ENCODE data around the gene CADM1. TPM values are rescaled to one million over a fixed set of nuclear protein-coding genes. Genes with fewer than 3 reads are reported as not detected.

CADM1 gene
- total and polyA plus RNA-seq, 7 donors: 0.69 to 25.2 (median 15.6) TPM

GRCh38 chr11:115141231-115142114 lies 362.7 kb downstream of the CADM1 start:
- H3K4me3 ChIP-seq: no peak overlapping the region
- H3K9me3 ChIP-seq: no peaks in the 10 kb centered on the region
- DNase-seq: no peak
- H3K27me3 ChIP-seq: peaks cover 0 to 5% (median 0%) of the 10 kb centered on the region in 3 donors
- H3K4me1 ChIP-seq: no peaks in the 10 kb centered on the region
- no peaks in the 10 kb centered on the region for H3K36me3 ChIP-seq
- H3K27ac ChIP-seq: no peak overlapping the region
- intact Hi-C loops (cut with DNase I): no loop called here
- 91 to 92% methylated on average over 13 of the region's 13 CpGs for WGBS, 2 donors
- TF ChIP-seq POLR2A (IDR thresholded peaks at IDR 0.05) (no peak), EP300 (IDR thresholded peaks at IDR 0.05) (no peak), POLR2AphosphoS5 (IDR thresholded peaks at IDR 0.05) (no peak)
- TF ChIP-seq, protein P1, sequence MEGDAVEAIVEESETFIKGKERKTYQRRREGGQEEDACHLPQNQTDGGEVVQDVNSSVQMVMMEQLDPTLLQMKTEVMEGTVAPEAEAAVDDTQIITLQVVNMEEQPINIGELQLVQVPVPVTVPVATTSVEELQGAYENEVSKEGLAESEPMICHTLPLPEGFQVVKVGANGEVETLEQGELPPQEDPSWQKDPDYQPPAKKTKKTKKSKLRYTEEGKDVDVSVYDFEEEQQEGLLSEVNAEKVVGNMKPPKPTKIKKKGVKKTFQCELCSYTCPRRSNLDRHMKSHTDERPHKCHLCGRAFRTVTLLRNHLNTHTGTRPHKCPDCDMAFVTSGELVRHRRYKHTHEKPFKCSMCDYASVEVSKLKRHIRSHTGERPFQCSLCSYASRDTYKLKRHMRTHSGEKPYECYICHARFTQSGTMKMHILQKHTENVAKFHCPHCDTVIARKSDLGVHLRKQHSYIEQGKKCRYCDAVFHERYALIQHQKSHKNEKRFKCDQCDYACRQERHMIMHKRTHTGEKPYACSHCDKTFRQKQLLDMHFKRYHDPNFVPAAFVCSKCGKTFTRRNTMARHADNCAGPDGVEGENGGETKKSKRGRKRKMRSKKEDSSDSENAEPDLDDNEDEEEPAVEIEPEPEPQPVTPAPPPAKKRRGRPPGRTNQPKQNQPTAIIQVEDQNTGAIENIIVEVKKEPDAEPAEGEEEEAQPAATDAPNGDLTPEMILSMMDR (IDR thresholded peaks at IDR 0.05): no peak

- intact Hi-C loops (cut with DNase I): no loop called here
- 52 to 75% methylated on average over 3 of the region's 3 CpGs for WGBS, 2 donors
- H3K4me3 ChIP-seq: no peak overlapping the region
- no peaks in the 10 kb centered on the region for H3K9me3 ChIP-seq
- TF ChIP-seq, protein P1 (IDR thresholded peaks at IDR 0.05): no peak
- no peak for TF ChIP-seq POLR2AphosphoS5 (IDR thresholded peaks at IDR 0.05)
- no peak for TF ChIP-seq POLR2A (IDR thresholded peaks at IDR 0.05)
- no peak for TF ChIP-seq EP300 (IDR thresholded peaks at IDR 0.05)
- H3K4me1 ChIP-seq: no peaks in the 10 kb centered on the region
- H3K27ac ChIP-seq: no peak overlapping the region
- no peaks in the 10 kb centered on the region for H3K27me3 ChIP-seq
- no peaks in the 10 kb centered on the region for H3K36me3 ChIP-seq
- no peak for DNase-seq
Observed at GRCh38 chr11:115135936-115136335, 368.3 kb downstream of the CADM1 start.

GRCh38 chr11:115134926-115135325 lies 369.3 kb downstream of the CADM1 start:
- intact Hi-C loops (cut with DNase I): no loop called here

DNA sequence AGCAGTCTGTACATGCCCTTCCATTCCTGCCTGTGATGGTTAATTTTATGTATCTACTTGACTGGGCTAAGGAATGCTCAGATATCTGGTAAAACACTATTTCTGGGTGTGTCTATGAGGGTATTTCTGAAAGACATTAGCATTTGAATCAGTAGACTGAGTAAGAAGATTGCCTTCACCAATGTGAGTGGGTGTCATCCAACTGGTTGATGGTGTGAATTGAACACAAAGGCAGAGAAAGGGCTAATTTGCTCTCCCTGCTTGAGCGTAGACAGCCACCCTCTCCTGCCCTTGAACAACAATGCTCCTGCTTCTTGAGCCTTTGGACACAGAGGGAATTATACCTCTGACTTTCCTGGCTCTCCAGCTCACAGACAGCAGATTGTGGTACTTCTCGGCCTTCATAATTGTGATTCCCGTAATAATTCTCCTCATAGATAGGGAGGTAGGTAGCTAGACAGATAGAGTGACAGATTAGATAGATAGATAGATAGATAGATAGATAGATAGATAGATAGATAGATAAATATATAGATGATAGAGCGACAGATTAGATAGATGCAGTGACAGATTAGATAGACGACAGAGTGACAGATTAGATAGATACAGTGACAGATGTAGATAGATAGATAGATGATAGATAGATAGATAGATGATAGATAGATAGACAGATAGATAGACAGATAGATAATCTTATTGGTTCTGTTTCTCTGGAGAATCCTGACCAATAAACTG lies 370.6 kb downstream of the CADM1 start:
- TF ChIP-seq, protein P1 (IDR thresholded peaks at IDR 0.05): no peak
- TF ChIP-seq EP300 (IDR thresholded peaks at IDR 0.05) (no peak), POLR2AphosphoS5 (IDR thresholded peaks at IDR 0.05) (no peak), POLR2A (IDR thresholded peaks at IDR 0.05) (no peak)
- Histone ChIP-seq H3K27me3 (no peaks in the 10 kb centered on the region), H3K4me1 (no peaks in the 10 kb centered on the region), H3K36me3 (no peaks in the 10 kb centered on the region), H3K27ac (no peak overlapping the region), H3K4me3 (no peak overlapping the region), H3K9me3 (no peaks in the 10 kb centered on the region)
- DNase-seq: no peak
- intact Hi-C loops (cut with DNase I): no loop called here
- WGBS, 2 donors: 92% methylated on average over 5 of the region's 5 CpGs

More at GRCh38 chr11:115134926-115135325, 369.3 kb downstream of the CADM1 start:
- no peaks in the 10 kb centered on the region for H3K36me3 ChIP-seq
- DNase-seq: no peak
- H3K27me3 ChIP-seq: no peaks in the 10 kb centered on the region
- no peak overlapping the region for H3K27ac ChIP-seq
- no peak for TF ChIP-seq EP300 (IDR thresholded peaks at IDR 0.05)
- TF ChIP-seq, protein P1 (IDR thresholded peaks at IDR 0.05): no peak
- TF ChIP-seq POLR2A (IDR thresholded peaks at IDR 0.05): no peak
- no peak for TF ChIP-seq POLR2AphosphoS5 (IDR thresholded peaks at IDR 0.05)
- 86 to 93% methylated on average over 11 of the region's 11 CpGs for WGBS, 2 donors
- H3K4me3 ChIP-seq: no peak overlapping the region
- H3K4me1 ChIP-seq: no peaks in the 10 kb centered on the region
- H3K9me3 ChIP-seq: no peaks in the 10 kb centered on the region
